ENCODE results near the gene ZSWIM8. TPM values are rescaled to one million over a fixed set of nuclear protein-coding genes. Genes with fewer than 3 reads are reported as not detected.
A peak's percentile ranks its signal among the peaks of the same experiment; 100 is the strongest.
"Not testable (repeated sequence)": the region's sequence is repeated elsewhere in the genome, so short reads cannot be mapped to it uniquely, and the experiment has no call there.

ZSWIM8 gene, protein sequence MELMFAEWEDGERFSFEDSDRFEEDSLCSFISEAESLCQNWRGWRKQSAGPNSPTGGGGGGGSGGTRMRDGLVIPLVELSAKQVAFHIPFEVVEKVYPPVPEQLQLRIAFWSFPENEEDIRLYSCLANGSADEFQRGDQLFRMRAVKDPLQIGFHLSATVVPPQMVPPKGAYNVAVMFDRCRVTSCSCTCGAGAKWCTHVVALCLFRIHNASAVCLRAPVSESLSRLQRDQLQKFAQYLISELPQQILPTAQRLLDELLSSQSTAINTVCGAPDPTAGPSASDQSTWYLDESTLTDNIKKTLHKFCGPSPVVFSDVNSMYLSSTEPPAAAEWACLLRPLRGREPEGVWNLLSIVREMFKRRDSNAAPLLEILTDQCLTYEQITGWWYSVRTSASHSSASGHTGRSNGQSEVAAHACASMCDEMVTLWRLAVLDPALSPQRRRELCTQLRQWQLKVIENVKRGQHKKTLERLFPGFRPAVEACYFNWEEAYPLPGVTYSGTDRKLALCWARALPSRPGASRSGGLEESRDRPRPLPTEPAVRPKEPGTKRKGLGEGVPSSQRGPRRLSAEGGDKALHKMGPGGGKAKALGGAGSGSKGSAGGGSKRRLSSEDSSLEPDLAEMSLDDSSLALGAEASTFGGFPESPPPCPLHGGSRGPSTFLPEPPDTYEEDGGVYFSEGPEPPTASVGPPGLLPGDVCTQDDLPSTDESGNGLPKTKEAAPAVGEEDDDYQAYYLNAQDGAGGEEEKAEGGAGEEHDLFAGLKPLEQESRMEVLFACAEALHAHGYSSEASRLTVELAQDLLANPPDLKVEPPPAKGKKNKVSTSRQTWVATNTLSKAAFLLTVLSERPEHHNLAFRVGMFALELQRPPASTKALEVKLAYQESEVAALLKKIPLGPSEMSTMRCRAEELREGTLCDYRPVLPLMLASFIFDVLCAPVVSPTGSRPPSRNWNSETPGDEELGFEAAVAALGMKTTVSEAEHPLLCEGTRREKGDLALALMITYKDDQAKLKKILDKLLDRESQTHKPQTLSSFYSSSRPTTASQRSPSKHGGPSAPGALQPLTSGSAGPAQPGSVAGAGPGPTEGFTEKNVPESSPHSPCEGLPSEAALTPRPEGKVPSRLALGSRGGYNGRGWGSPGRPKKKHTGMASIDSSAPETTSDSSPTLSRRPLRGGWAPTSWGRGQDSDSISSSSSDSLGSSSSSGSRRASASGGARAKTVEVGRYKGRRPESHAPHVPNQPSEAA (N-terminal part only)
- total RNA-seq (111 and 112 TPM in 2 replicates), polyA plus RNA-seq (230 and 372 TPM in 2 replicates), polyA minus RNA-seq (162 and 169 TPM in 2 replicates), Bru-seq, nascent RNA (percentile 63 among the genes with signal in this experiment), BruChase-seq, experiment 1, labeled RNA remaining after a 6-hour chase (percentile 93 among the genes with signal in this experiment), BruChase-seq, experiment 2, labeled RNA remaining after a 2-hour chase (percentile 86 among the genes with signal in this experiment)
- 68.1 and 91.4 TPM in 2 replicates for polyA plus RNA-seq (2011; cell fraction: cytosol; rRNA removed)
- 408 and 539 TPM in 2 replicates for polyA plus RNA-seq (2011; cell fraction: nucleus; rRNA removed)
- polyA plus RNA-seq (2012): 79.2 and 116 TPM in 2 replicates
- polyA minus RNA-seq (2011; cell fraction: cytosol; rRNA and poly(A)+ RNA removed): 25.9 TPM
- polyA minus RNA-seq (2011; cell fraction: nucleus; rRNA and poly(A)+ RNA removed): 99.0 and 127 TPM in 2 replicates
- long read RNA-seq, full-length matches to known transcripts: 5 of 62 reads
- long read RNA-seq, partial matches to known transcripts: 31 of 62 reads
- long read RNA-seq, other reads (novel, unspliced or antisense): 26 of 62 reads

DNA sequence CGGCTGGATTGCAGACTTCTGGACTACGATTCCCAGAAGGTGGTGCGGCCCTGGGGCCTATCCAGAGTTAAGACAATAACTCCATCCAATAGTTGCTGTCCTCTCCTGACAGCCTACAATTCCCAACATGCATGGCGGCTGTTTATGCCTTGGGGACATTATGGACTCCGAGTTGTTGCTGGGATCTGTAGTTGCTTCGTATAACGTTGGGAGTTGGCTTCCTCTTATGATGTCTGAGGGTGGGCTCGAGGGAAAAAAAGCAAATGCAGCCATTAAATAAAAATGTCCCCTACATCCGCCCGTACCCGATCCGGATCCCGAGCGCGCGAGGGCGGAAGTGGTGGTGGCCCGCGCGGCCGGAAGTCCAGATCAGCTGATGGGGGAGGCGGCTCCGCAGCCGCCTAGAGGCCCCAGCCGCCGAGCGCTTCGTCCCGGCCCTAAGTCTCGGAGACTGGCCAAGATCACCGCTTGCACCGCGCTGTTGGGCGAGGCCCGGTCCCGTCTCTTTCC, at the start of gene ZSWIM8:
TSS of gene ZSWIM8 (plus strand) at position 396 of the 510 bp plus-strand sequence. CDS start 273 bp downstream, outside the sequence.
- no TSS peak for BruUV-seq (replicated peaks)
- dilution Hi-C loops (cut with MboI; ENCODE audit: extremely low pct_ligation_motif_present, low sequenced_read_pairs) (no loop called here), intact Hi-C loops (cut with micrococcal nuclease) (loop anchor here (1.0 kb wide), 2 partner anchors 13 to 26 kb away; partner anchors contain the start of gene NDST2)
- ChIA-PET CTCF (interaction anchor here (0.7 to 1.6 kb wide), 5 partner anchors 14 to 94 kb away, joined by 3 to 11 read pairs (median 3); no protein-coding TSS in a partner anchor), POLR2A (interaction anchor here (0.7 kb wide), 1 partner anchor 22 kb away, joined by 3 read pairs; no protein-coding TSS in a partner anchor)
- FAIRE-seq (peak; percentile 97), DNase-seq (ENCODE audit: low read depth, low spot score) (peak; percentile 95)
- no peaks in the 10 kb centered on the region for H3K9me3 ChIP-seq (replicated peaks; ENCODE audit: control insufficient read depth, insufficient read depth, low read length)
- peak within 1 kb of the TSS; percentile 92 for H3K4me2 ChIP-seq (ENCODE audit: insufficient read depth, low read length)
- H2AFZ ChIP-seq (ENCODE audit: low read depth, low read length): peak within 1 kb of the TSS; percentile 56
- H4K20me1 ChIP-seq (replicated peaks; ENCODE audit: control insufficient read depth, extremely low read depth, insufficient read depth, low read length): peaks cover 6% of the 10 kb centered on the region
- TF ChIP-seq CTCF (IDR thresholded peaks at IDR 0.05; ENCODE audit: extremely low read depth in 1 of 2, insufficient read depth in 1 of 2, low read depth in 1 of 2, low read length in 2 of 2) (peak in 1 of 2 donors; percentile 25), POLR2AphosphoS5 (IDR thresholded peaks at IDR 0.05; ENCODE audit: insufficient read depth, low read depth, low read length) (peak; percentile 67), POLR2A (IDR thresholded peaks at IDR 0.05; ENCODE audit: low read depth, low read length) (peak; percentile 65), JUN (IDR thresholded peaks at IDR 0.05; ENCODE audit: borderline replicate concordance, insufficient read depth, insufficient read length, low read depth) (no peak)
- TF ChIP-seq, protein P1, sequence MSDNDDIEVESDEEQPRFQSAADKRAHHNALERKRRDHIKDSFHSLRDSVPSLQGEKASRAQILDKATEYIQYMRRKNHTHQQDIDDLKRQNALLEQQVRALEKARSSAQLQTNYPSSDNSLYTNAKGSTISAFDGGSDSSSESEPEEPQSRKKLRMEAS (IDR thresholded peaks at IDR 0.05; ENCODE audit: insufficient read depth, insufficient read length): no peak
- H3K4me1 ChIP-seq (ENCODE audit: control insufficient read depth, extremely low read depth, insufficient read depth, low read length): peaks cover 33% of the 10 kb centered on the region
- peaks cover 57% of the 10 kb centered on the region for H3K79me2 ChIP-seq (ENCODE audit: control insufficient read depth, insufficient read depth, low read length)
- H3K36me3 ChIP-seq (ENCODE audit: control insufficient read depth in 2 of 2, extremely low read depth in 1 of 2, insufficient read depth in 2 of 2, low read length in 2 of 2): peaks cover 0 to 14% of the 10 kb centered on the region in 2 experiments
- H3K9ac ChIP-seq (replicated peaks; ENCODE audit: extremely low read depth, insufficient read depth, low read length): peak within 1 kb of the TSS; percentile 64
- H3K9me1 ChIP-seq (replicated peaks; ENCODE audit: control insufficient read depth, extremely low read depth, insufficient read depth, low read length): no peaks in the 10 kb centered on the region
- no peaks in the 10 kb centered on the region for H3K27me3 ChIP-seq (ENCODE audit: control insufficient read depth in 2 of 2, insufficient read depth in 2 of 2, low read length in 2 of 2)
- peak within 1 kb of the TSS; percentile 51 to 73 (median 68) for H3K4me3 ChIP-seq (replicated peaks in 1 of 3; ENCODE audit: insufficient read depth in 1 of 3, low read depth in 1 of 3, low read length in 3 of 3)
- peak within 1 kb of the TSS; percentile 46 for H3K27ac ChIP-seq (ENCODE audit: insufficient read depth, low read depth, low read length)

DNA sequence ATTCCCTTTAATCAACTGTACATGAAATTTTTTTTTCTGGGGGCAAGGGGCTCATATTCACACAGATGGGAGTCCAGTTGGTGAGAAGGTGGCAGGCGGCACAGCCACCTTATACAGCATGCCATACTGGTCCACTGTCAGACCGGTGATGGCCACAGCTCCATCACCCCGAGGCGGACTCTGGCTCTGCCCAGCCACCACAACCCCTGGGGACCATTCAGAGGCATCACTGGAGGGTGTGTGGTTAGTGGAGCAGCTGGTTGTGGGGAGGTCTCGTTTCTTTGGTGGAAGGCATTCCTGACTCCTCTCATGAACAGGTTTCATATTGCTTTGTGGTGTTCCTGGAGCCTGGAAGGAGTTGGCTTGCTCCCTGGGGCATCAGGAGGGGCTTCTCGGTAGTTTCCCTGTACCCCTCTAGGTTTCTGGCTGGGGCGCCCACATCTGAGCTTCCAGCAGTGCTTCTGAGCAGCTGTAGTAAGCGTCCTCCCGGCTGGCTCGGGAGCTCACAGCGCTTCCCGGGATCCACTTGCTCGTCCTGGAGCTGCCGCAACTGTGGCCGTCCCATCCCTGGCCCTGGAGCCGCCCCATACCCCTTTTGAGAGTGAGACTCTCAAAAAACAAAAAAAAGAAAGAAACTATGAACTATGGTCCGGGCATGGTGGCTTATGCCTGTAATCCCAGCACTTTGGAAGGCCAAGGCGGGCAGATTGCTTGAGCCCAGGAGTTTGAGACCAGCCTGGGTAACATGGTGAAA, 44.7 kb upstream of the ZSWIM8 start:
- H3K4me2 ChIP-seq (ENCODE audit: insufficient read depth, low read length); BruUV-seq (replicated peaks); H3K27me3 ChIP-seq (ENCODE audit: control insufficient read depth in 2 of 2, insufficient read depth in 2 of 2, low read length in 2 of 2); H2AFZ ChIP-seq (ENCODE audit: low read depth, low read length); DNase-seq (ENCODE audit: low read depth, low spot score); H3K27ac ChIP-seq (ENCODE audit: insufficient read depth, low read depth, low read length); H3K4me3 ChIP-seq (replicated peaks in 1 of 3; ENCODE audit: insufficient read depth in 1 of 3, low read depth in 1 of 3, low read length in 3 of 3); H3K9me1 ChIP-seq (replicated peaks; ENCODE audit: control insufficient read depth, extremely low read depth, insufficient read depth, low read length); intact Hi-C loops (cut with micrococcal nuclease); dilution Hi-C loops (cut with MboI; ENCODE audit: extremely low pct_ligation_motif_present, low sequenced_read_pairs); H3K9me3 ChIP-seq (replicated peaks; ENCODE audit: control insufficient read depth, insufficient read depth, low read length); H3K36me3 ChIP-seq (ENCODE audit: control insufficient read depth in 2 of 2, extremely low read depth in 1 of 2, insufficient read depth in 2 of 2, low read length in 2 of 2); FAIRE-seq; H3K9ac ChIP-seq (replicated peaks; ENCODE audit: extremely low read depth, insufficient read depth, low read length); H4K20me1 ChIP-seq (replicated peaks; ENCODE audit: control insufficient read depth, extremely low read depth, insufficient read depth, low read length); CTCF ChIA-PET: not testable (repeated sequence)
- Histone ChIP-seq H3K79me2 (ENCODE audit: control insufficient read depth, insufficient read depth, low read length) (peaks cover 23% of the 10 kb centered on the region), H3K4me1 (ENCODE audit: control insufficient read depth, extremely low read depth, insufficient read depth, low read length) (peaks cover 17% of the 10 kb centered on the region)
- POLR2A ChIA-PET: interaction anchor here (1.3 kb wide), 1 partner anchor 10 kb away, joined by 3 read pairs; no protein-coding TSS in a partner anchor
